HG02798 (cell line): ENCODE data around the gene COPG2.
"Not testable (repeated sequence)": the region's sequence is repeated elsewhere in the genome, so short reads cannot be mapped to it uniquely, and the experiment has no call there.

ENCODE experiments used
- ATAC-seq: cut with Tn5 transposase; IDR thresholded peaks from one replicate; pipeline ENCODE4 v1.9.1; 2021; ENCODE audit warnings: mild to moderate bottlenecking; ENCODE audit not compliant: unreplicated experiment, poor library complexity

Gene COPG2

DNA sequence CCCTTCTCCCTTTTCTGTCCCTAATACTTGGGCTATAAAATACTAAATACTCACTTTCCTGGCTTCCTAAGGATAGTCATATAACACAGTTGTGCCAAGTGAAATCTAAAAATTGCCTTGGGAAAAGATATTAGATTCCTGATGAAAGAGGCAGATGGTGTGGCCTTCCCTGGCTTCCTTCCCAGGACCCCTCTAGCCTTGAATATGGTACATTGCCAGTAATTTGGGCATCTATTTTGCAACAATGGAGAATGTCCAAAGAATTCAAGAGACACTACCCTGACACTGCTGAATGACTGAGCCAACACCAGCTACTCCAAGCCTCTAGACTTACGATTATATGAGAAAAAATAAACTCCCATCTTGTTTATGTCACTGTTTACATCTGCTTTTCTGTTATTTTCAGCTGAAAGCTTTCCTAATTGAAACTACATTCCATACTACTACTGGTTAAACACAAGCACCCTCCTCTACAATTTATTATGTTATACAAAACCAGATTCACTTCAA, 17.9 kb downstream of the COPG2 start:
- ATAC-seq, result no peak

- ATAC-seq, result no peak
These were observed 19.4 kb downstream of the COPG2 start for GRCh38 chr7:130649004-130649790.

- ATAC-seq, result no peak
These were observed 20.0 kb downstream of the COPG2 start for GRCh38 chr7:130648580-130648979.

GRCh38 chr7:130642383-130642782, 26.2 kb downstream of the COPG2 start:
- ATAC-seq, result no peak

- no peak for ATAC-seq
These were observed 27.1 kb downstream of the COPG2 start for GRCh38 chr7:130641497-130641896.

GRCh38 chr7:130641040-130641439, 27.5 kb downstream of the COPG2 start:
- ATAC-seq, result no peak

DNA sequence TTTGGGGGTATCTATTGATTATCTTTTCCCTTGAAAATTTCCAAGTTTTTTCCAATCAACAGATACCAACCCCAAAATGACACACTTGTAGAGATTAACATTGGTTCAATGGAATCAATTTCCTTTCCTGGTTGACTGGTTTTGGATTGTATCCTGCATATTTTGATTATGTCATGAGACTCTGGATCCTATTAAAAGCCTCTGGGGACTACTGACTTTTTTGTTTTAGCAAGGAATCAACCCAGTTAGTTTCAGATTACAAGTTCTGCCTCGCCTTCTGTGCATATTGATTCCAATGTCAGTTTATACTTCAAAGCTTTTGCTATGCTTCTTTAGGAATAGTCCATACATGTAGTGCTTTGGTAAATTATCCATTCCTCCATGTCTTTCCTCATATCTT, 29.2 kb downstream of the COPG2 start:
- ATAC-seq, result no peak

GRCh38 chr7:130632111-130632510, 36.4 kb downstream of the COPG2 start:
- no peak for ATAC-seq

DNA sequence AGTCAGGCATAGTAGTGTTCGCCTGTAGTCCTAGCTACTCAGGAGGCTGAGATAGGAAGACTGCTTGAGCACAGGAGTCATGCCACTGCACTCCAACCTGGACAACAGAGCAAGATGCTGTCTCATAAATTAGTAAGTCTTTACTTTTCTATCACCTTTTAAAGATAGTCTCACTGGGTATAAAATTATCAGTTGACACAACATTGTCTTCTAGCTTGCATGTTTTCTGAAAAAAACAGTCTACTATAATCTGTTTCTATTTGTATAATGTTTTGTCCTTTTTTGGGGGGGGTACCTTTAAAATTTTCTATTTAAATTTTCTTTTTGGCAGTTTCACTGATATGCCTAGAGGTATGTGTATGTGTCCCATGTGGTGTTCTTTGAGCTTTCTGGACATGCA, 39.6 kb downstream of the COPG2 start:
- no peak for ATAC-seq

DNA sequence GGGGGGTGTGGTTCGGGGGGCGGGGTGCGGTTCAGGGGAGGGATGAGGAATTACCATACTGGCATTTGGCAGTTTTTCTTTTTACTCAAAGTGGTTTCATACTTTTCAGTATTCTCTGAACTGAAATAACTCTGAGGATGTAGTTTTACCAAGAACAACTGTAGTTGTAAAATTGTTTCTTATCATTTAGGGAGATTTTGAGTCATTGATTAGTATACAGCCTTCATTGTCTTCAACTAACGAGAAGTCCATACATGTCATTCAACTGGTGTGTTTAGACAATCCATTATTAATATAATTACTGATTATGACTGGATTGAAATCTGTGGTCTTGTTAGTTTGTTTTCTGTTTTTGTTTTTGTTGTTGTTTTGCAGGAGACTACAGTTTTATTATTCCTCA, 40.8 kb downstream of the COPG2 start:
- ATAC-seq, result no peak

DNA sequence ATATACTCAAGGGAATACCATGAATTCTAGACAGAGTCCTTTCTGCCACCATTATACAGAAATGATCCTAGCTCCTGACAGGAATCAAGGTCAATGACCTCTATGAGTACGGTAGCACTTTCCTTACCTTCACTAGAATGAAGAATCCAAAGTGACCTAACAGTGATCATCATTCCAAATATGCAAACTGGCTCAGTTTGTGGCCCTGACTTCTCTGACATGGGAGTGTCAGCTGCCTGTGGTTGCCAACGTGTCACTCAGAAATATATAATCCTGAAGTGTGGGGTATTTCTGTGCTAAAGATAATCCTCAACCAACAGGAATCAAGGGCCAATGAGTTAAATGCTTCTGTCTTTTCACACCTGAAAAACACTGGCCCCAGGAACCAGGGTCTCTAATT, 45.7 kb downstream of the COPG2 start:
- ATAC-seq, result no peak

- ATAC-seq, result no peak
These were observed 53.0 kb downstream of the COPG2 start for GRCh38 chr7:130615583-130615982.

GRCh38 chr7:130614449-130614848, 54.1 kb downstream of the COPG2 start:
- no peak for ATAC-seq

GRCh38 chr7:130611218-130611617, 57.3 kb downstream of the COPG2 start:
- no peak for ATAC-seq

DNA sequence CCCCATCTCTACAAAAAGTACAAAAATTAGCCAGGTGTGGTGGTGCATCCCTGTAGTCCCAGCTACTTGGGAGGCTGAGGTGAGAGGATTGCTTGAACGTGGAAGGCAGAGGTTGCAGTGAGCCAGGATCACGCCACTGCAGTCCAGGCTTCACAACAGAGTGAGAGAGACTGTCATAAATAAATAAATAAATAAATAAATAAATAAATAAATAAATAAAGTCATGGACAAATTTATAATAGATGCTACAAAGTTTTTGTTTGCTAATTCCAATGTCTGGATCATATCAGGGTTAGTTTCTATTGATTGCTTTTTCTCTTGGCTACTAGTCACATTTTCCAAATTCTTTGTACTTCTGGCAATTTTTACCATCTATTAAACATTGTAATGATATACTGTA, 61.5 kb downstream of the COPG2 start:
- not testable (repeated sequence) for ATAC-seq

- ATAC-seq, result no peak
These were observed 62.4 kb downstream of the COPG2 start for GRCh38 chr7:130606161-130606560.

DNA sequence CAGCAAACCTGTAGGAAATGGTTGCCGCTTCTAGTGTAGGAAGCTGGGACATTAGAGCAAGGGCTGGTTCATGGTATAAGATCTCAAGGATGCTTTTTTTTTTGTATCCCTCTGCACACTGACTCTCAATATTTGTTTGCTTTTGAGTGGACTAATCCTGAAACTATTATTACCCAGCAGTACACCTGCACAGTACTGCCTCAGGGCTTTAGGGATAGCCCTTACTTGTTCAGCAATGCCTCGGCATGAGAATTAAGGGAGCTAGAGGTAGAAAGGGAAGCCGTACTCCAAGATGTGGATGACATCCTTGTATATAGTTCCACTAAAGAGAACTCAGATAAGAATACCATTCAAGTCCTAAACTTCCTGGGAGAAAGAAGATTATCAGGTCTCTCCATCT, 70.5 kb downstream of the COPG2 start:
- no peak for ATAC-seq

DNA sequence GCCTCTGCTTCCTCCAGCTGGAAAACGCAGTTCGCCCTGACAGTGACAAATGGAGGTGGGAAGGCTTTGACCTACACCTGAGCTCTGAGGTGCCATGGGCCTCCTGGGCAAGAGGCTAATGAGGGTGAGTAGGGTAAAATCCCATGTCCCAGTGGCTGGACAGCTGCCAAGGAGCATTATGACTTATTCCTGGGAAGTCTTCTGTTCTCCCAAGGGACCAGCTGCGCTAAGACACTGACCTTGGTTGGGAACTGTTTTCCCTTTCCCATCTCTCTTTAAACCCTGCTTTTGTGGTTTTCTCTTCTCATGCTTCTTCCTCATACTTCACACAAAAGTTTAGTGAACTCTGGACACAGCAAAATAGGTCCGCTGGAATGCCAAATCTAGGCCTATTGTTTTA, 72.6 kb downstream of the COPG2 start:
- no peak for ATAC-seq

DNA sequence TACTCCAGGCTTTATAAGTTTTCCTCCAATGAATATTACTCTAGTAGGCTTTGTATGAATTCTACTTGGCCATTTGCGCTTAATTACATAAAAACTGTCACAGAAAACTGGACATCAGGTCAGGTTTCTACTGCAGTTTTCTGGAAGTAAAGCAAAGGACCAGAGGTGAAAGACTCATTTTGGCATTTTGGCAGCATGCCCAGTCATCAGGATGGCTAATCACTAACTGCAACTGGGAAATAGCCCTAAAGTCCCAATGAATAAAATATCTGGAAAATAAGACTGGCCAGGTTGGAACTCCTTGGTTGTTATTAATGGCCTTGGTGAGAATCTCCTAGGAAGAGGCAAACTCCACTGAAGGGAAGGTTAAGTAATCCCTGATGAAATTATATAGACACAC, 75.5 kb downstream of the COPG2 start:
- no peak for ATAC-seq

DNA sequence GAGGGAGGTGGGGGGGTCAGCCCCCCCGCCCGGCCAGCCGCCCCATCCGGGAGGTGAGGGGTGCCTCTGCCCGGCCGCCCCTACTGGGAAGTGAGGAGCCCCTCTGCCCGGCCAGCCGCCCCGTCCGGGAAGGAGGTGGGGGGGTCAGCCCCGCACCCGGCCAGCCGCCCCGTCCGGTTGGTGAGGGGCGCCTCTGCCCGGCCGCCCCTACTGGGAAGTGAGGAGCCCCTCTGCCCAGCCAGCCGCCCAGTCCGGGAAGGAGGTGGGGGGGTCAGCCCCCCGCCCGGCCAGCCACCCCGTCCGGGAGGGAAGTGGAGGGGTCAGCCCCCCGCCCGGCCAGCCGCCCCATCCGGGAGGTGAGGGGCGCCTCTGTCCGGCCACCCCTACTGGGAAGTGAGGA, 77.1 kb downstream of the COPG2 start:
- not testable (repeated sequence) for ATAC-seq

GRCh38 chr7:130585932-130586331, 82.6 kb downstream of the COPG2 start:
- ATAC-seq, result not testable (repeated sequence)

DNA sequence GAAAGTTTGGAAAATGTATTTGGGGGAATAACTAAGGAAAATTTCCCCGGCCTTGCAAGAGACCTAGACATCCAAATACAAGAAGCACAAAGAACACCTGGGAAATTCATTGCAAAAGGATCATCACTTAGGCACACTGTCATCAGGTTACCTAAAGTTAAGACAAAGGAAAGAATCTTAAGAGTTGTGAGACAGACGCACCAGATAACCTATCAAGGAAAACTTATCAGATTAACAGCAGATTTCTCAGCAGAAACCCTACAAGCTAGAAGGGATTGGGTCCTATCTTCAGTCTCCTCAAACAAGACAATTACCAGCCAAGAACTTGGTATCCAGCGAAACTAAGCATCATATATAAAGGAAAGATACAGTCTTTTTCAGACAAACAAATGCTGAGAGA, 93.4 kb downstream of the COPG2 start:
- not testable (repeated sequence) for ATAC-seq
